Measurements from ENCODE around the gene DPEP2. TPM values are rescaled to one million over a fixed set of nuclear protein-coding genes. Genes with fewer than 3 reads are reported as not detected.

Gene DPEP2
- total and polyA plus RNA-seq, 7 experiments from 2014 or later = 26.7 to 159 (median 64.8) TPM

GRCh38 chr16:67968400-67969253, 30.7 kb downstream of the DPEP2 start, which contains the start of gene SLC12A4:
TSS of gene SLC12A4 (minus strand) at chr16:67968637. CDS start at chr16:67968553, 84 bp downstream.
- H3K27ac ChIP-seq (ENCODE audit: low read depth, low read length) = peak within 1 kb of the TSS; percentile 81
- Mint-ChIP-seq H3K4me1 (peaks cover 20 to 42% (median 29%) of the 10 kb centered on the region in 7 donors), H3K9me3 (peaks cover 0 to 2% (median 0%) of the 10 kb centered on the region in 11 donors), H3K36me3 (no peaks in the 10 kb centered on the region), H3K27ac (peak within 1 kb of the TSS; percentile 89 to 95 (median 93)), H3K27me3 (no peaks in the 10 kb centered on the region), H3K4me3 (peak within 1 kb of the TSS; percentile 86 to 100 (median 97))
- intact Hi-C loops (cut with micrococcal nuclease) = loop anchor here (1.0 to 2.0 kb wide), 6 partner anchors 14 to 75 kb away; partner anchors contain the start of genes DDX28 (in 1 of the 2), DUS2 (in 1 of the 2) and PSKH1 (in 1 of the 2)
- H3K27me3 ChIP-seq (ENCODE audit: control insufficient read depth in 2 of 2, insufficient read depth in 2 of 2, low read length in 2 of 2) = no peaks in the 10 kb centered on the region
- ChIA-PET CTCF (no interaction called here), POLR2A (interaction anchor here (0.5 to 3.5 kb wide), 11 partner anchors 12 to 154 kb away, joined by 3 to 17 read pairs (median 5); partner anchors contain the start of genes DPEP2 and PSMB10)
- H3K4me3 ChIP-seq (ENCODE audit: low read length) = peak within 1 kb of the TSS; percentile 88
- no peaks in the 10 kb centered on the region for H3K9me3 ChIP-seq (ENCODE audit: control insufficient read depth in 2 of 3, low read length in 3 of 3)
- H3K36me3 ChIP-seq (ENCODE audit: control insufficient read depth in 2 of 3, insufficient read depth in 3 of 3, low read length in 3 of 3) = no peaks in the 10 kb centered on the region
- H3K4me1 ChIP-seq (ENCODE audit: control insufficient read depth in 2 of 2, insufficient read depth in 2 of 2, low read length in 2 of 2) = peaks cover 10 to 14% of the 10 kb centered on the region in 2 donors
- DNase-seq (peak; percentile 74 to 96 (median 81)), ATAC-seq (peak; percentile 97)

- H3K9me3 ChIP-seq (ENCODE audit: control insufficient read depth in 2 of 3, low read length in 3 of 3) = no peaks in the 10 kb centered on the region
- H3K36me3 ChIP-seq (ENCODE audit: control insufficient read depth in 2 of 3, insufficient read depth in 3 of 3, low read length in 3 of 3) = peaks cover 0 to 1% (median 0%) of the 10 kb centered on the region in 3 experiments
- H3K27ac ChIP-seq (ENCODE audit: low read depth, low read length) = peak overlapping the region; percentile 81
- POLR2A ChIA-PET = interaction anchor here (0.6 to 3.5 kb wide), 5 partner anchors 15 to 74 kb away, joined by 3 to 17 read pairs (median 3); partner anchors contain the start of gene PSMB10
- Mint-ChIP-seq H3K9me3 (peaks cover 0 to 2% (median 0%) of the 10 kb centered on the region in 11 donors), H3K27me3 (no peaks in the 10 kb centered on the region), H3K4me1 (peaks cover 20 to 43% (median 29%) of the 10 kb centered on the region in 7 donors), H3K36me3 (peaks cover 0 to under 1% (median 0%) of the 10 kb centered on the region in 5 donors), H3K4me3 (peak overlapping the region; percentile 86 to 100 (median 96)), H3K27ac (peak overlapping the region; percentile 79 to 95 (median 93))
- peak; percentile 13 for ATAC-seq
- intact Hi-C loops (cut with micrococcal nuclease) = loop anchor here (1.0 to 2.0 kb wide), 6 partner anchors 15 to 75 kb away; partner anchors contain the start of genes DDX28 (in 1 of the 2), DUS2 (in 1 of the 2) and PSKH1 (in 1 of the 2)
- DNase-seq = peak in 6 of 9 donors; percentile 2 to 65 (median 22)
- H3K4me3 ChIP-seq (ENCODE audit: low read length) = peak overlapping the region; percentile 88
- CTCF ChIA-PET = no interaction called here
- H3K27me3 ChIP-seq (ENCODE audit: control insufficient read depth in 2 of 2, insufficient read depth in 2 of 2, low read length in 2 of 2) = no peaks in the 10 kb centered on the region
- peaks cover 10 to 14% of the 10 kb centered on the region in 2 donors for H3K4me1 ChIP-seq (ENCODE audit: control insufficient read depth in 2 of 2, insufficient read depth in 2 of 2, low read length in 2 of 2)
Observed at GRCh38 chr16:67967958-67968399, 31.3 kb downstream of the DPEP2 start.

- Mint-ChIP-seq H3K36me3 (peaks cover 0 to 7% (median 0%) of the 10 kb centered on the region in 5 donors), H3K27ac (peak overlapping the region; percentile 79 to 95 (median 93)), H3K4me1 (peaks cover 20 to 46% (median 29%) of the 10 kb centered on the region in 7 donors), H3K4me3 (peak overlapping the region; percentile 86 to 100 (median 96)), H3K9me3 (peaks cover 0 to 2% (median 0%) of the 10 kb centered on the region in 11 donors), H3K27me3 (no peaks in the 10 kb centered on the region)
- H3K27me3 ChIP-seq (ENCODE audit: control insufficient read depth in 2 of 2, insufficient read depth in 2 of 2, low read length in 2 of 2) = no peaks in the 10 kb centered on the region
- POLR2A ChIA-PET = interaction anchor here (0.6 to 3.5 kb wide), 7 partner anchors 14 to 73 kb away, joined by 3 to 17 read pairs (median 3); partner anchors contain the start of genes DPEP2 and PSMB10
- CTCF ChIA-PET = interaction anchor here (1.7 kb wide), 1 partner anchor 26 kb away, joined by 7 read pairs; no protein-coding TSS in a partner anchor
- H3K36me3 ChIP-seq (ENCODE audit: control insufficient read depth in 2 of 3, insufficient read depth in 3 of 3, low read length in 3 of 3) = peaks cover 0 to 7% (median 0%) of the 10 kb centered on the region in 3 experiments
- H3K4me1 ChIP-seq (ENCODE audit: control insufficient read depth in 2 of 2, insufficient read depth in 2 of 2, low read length in 2 of 2) = peaks cover 10 to 14% of the 10 kb centered on the region in 2 donors
- intact Hi-C loops (cut with micrococcal nuclease) = no loop called here
- DNase-seq = peak in 5 of 9 donors; percentile 5 to 36 (median 10)
- H3K27ac ChIP-seq (ENCODE audit: low read depth, low read length) = peak overlapping the region; percentile 81
- no peaks in the 10 kb centered on the region for H3K9me3 ChIP-seq (ENCODE audit: control insufficient read depth in 2 of 3, low read length in 3 of 3)
- ATAC-seq = no peak
- peak overlapping the region; percentile 88 for H3K4me3 ChIP-seq (ENCODE audit: low read length)
Observed at GRCh38 chr16:67967183-67967957, 31.9 kb downstream of the DPEP2 start.

- no peaks in the 10 kb centered on the region for H3K27me3 ChIP-seq (ENCODE audit: control insufficient read depth in 2 of 2, insufficient read depth in 2 of 2, low read length in 2 of 2)
- H3K27me3 Mint-ChIP-seq = no peaks in the 10 kb centered on the region
- POLR2A ChIA-PET = interaction anchor here (0.8 to 1.4 kb wide), 6 partner anchors 10 to 33 kb away, joined by 3 to 4 read pairs (median 4); partner anchors contain the start of genes DPEP2 and PSMB10
- intact Hi-C loops (cut with micrococcal nuclease) = no loop called here
- CTCF ChIA-PET = interaction anchor here (1.7 kb wide), 1 partner anchor 25 kb away, joined by 7 read pairs; no protein-coding TSS in a partner anchor
- H3K27ac ChIP-seq (ENCODE audit: low read depth, low read length) = no peak overlapping the region
- peaks cover 0 to 11% (median 0%) of the 10 kb centered on the region in 5 donors for H3K36me3 Mint-ChIP-seq
- peaks cover 0 to 13% (median 0%) of the 10 kb centered on the region in 3 experiments for H3K36me3 ChIP-seq (ENCODE audit: control insufficient read depth in 2 of 3, insufficient read depth in 3 of 3, low read length in 3 of 3)
- H3K9me3 Mint-ChIP-seq = peaks cover 0 to 2% (median 0%) of the 10 kb centered on the region in 11 donors
- H3K27ac Mint-ChIP-seq = peak overlapping the region in 7 of 9 donors; percentile 63 to 95 (median 82)
- H3K4me1 Mint-ChIP-seq = peaks cover 20 to 46% (median 29%) of the 10 kb centered on the region in 7 donors
- peak overlapping the region; percentile 86 to 100 (median 96) for H3K4me3 Mint-ChIP-seq
- peaks cover 10 to 14% of the 10 kb centered on the region in 2 donors for H3K4me1 ChIP-seq (ENCODE audit: control insufficient read depth in 2 of 2, insufficient read depth in 2 of 2, low read length in 2 of 2)
- peak overlapping the region; percentile 88 for H3K4me3 ChIP-seq (ENCODE audit: low read length)
- no peaks in the 10 kb centered on the region for H3K9me3 ChIP-seq (ENCODE audit: control insufficient read depth in 2 of 3, low read length in 3 of 3)
- ATAC-seq = no peak
- no peak for DNase-seq
Observed at GRCh38 chr16:67966549-67967182, 32.6 kb downstream of the DPEP2 start.

- DNase-seq = no peak
- ATAC-seq = no peak
- CTCF ChIA-PET = interaction anchor here (1.7 kb wide), 1 partner anchor 25 kb away, joined by 7 read pairs; no protein-coding TSS in a partner anchor
- no peaks in the 10 kb centered on the region for H3K9me3 ChIP-seq (ENCODE audit: control insufficient read depth in 2 of 3, low read length in 3 of 3)
- H3K27ac ChIP-seq (ENCODE audit: low read depth, low read length) = no peak overlapping the region
- H3K4me3 Mint-ChIP-seq = peak overlapping the region in 4 of 10 donors; percentile 5 to 98 (median 48)
- peaks cover 0 to 2% (median 0%) of the 10 kb centered on the region in 11 donors for H3K9me3 Mint-ChIP-seq
- H3K36me3 ChIP-seq (ENCODE audit: control insufficient read depth in 2 of 3, insufficient read depth in 3 of 3, low read length in 3 of 3) = peaks cover 0 to 21% (median 2%) of the 10 kb centered on the region in 3 experiments
- no peaks in the 10 kb centered on the region for H3K27me3 Mint-ChIP-seq
- peaks cover 10 to 14% of the 10 kb centered on the region in 2 donors for H3K4me1 ChIP-seq (ENCODE audit: control insufficient read depth in 2 of 2, insufficient read depth in 2 of 2, low read length in 2 of 2)
- no peaks in the 10 kb centered on the region for H3K27me3 ChIP-seq (ENCODE audit: control insufficient read depth in 2 of 2, insufficient read depth in 2 of 2, low read length in 2 of 2)
- H3K36me3 Mint-ChIP-seq = peaks cover 0 to 14% (median 3%) of the 10 kb centered on the region in 5 donors
- H3K27ac Mint-ChIP-seq = peak overlapping the region in 1 of 9 donors; percentile 63
- H3K4me3 ChIP-seq (ENCODE audit: low read length) = no peak overlapping the region
- POLR2A ChIA-PET = interaction anchor here (0.6 to 1.6 kb wide), 8 partner anchors 9 to 40 kb away, joined by 3 to 4 read pairs (median 4); partner anchors contain the start of genes DPEP2, LCAT and PSMB10
- intact Hi-C loops (cut with micrococcal nuclease) = no loop called here
- H3K4me1 Mint-ChIP-seq = peaks cover 20 to 46% (median 29%) of the 10 kb centered on the region in 7 donors
Observed at GRCh38 chr16:67965668-67966548, 33.4 kb downstream of the DPEP2 start.
